ENCODE measurements around the gene KRTAP5-7. TPM values are rescaled to one million over a fixed set of nuclear protein-coding genes. Genes with fewer than 3 reads are reported as not detected.

KRTAP5-7 gene
- total and polyA plus RNA-seq, 2 of the 13 experiments (the other 11 are each of a cell fraction or from before 2014, with no cell fraction given) = 0.54 TPM; not detected in 1

- TF ChIP-seq ZNF33A (CRISPR knock-in tag; IDR thresholded peaks at IDR 0.05; ENCODE audit: borderline replicate concordance) = no peak
- no peak for TF ChIP-seq ZNF879 (CRISPR knock-in tag; IDR thresholded peaks at IDR 0.05)
- no peak for TF ChIP-seq ZNF513 (CRISPR knock-in tag; conservative IDR thresholded peaks at IDR 0.05)
Observed at GRCh38 chr11:71562120-71562519, 35.1 kb downstream of the KRTAP5-7 start (continued).

GRCh38 chr11:71563406-71563805 lies 36.3 kb downstream of the KRTAP5-7 start:
- DNase-seq (ENCODE audit: low spot score) = peak; percentile 58
- intact Hi-C loops (cut with micrococcal nuclease; ENCODE audit: unreplicated experiment) = no loop called here
- no peak overlapping the region for H3K27ac ChIP-seq (ENCODE audit: extremely low read length, insufficient read depth, low read length)
- H3K79me2 ChIP-seq (ENCODE audit: insufficient read depth, low read length) = no peaks in the 10 kb centered on the region
- ChIA-PET POLR2A (interaction anchor here (0.5 to 1.6 kb wide), 2 partner anchors 37 to 871 kb away, joined by 3 to 6 read pairs; partner anchors contain the start of genes CLPB and KRTAP5-7), CTCF (ENCODE audit: low intra/inter-chr PET ratio, low total read pairs) (interaction anchor here (0.6 kb wide), 1 partner anchor 80 kb away, joined by 3 read pairs; no protein-coding TSS in a partner anchor)
- no peaks in the 10 kb centered on the region for H4K20me1 ChIP-seq (ENCODE audit: insufficient read depth, low read length)
- H3K9me3 ChIP-seq (ENCODE audit: low read length) = no peaks in the 10 kb centered on the region
- FAIRE-seq = peak; percentile 72
- H3K27me3 ChIP-seq (ENCODE audit: control insufficient read depth in 1 of 2, insufficient read depth in 2 of 2, low read length in 2 of 2) = peaks cover 3 to 11% of the 10 kb centered on the region in 2 experiments; a peak in 2 of 5 replicates
- in situ Hi-C loops (cut with HindIII; ENCODE audit: extremely low pct_ligation_motif_present, low pct_unique_long_range_greater_than_20kb) = no loop called here
- H3K9ac ChIP-seq (ENCODE audit: insufficient read depth, low read depth, low read length) = no peak overlapping the region
- no peak overlapping the region for H3K4me3 ChIP-seq (replicated peaks in 1 of 3; ENCODE audit: insufficient read depth in 1 of 3, low read depth in 2 of 3, low read length in 3 of 3)
- no peak overlapping the region for H2AFZ ChIP-seq (ENCODE audit: low read length)
- H3K4me2 ChIP-seq (ENCODE audit: low read depth, low read length) = no peak overlapping the region
- 4% methylated on average over 8 of the region's 8 CpGs for WGBS (ENCODE audit: low lambda C conversion rate)
- H3K36me3 ChIP-seq (replicated peaks in 1 of 2; ENCODE audit: control insufficient read depth in 1 of 2, insufficient read depth in 2 of 2, low read length in 2 of 2) = no peaks in the 10 kb centered on the region
- ATAC-seq = peak; percentile 76
- H3K4me1 ChIP-seq (ENCODE audit: insufficient read depth, low read length) = peaks cover 42% of the 10 kb centered on the region
- BruUV-seq (replicated peaks) = no TSS peak
- 0 out of 2 replicates have a peak, but pooled peaks have one; percentile 25 for TF ChIP-seq HNF1B (CRISPR knock-in tag; IDR thresholded peaks at IDR 0.05)
- no peak for TF ChIP-seq NONO (IDR thresholded peaks at IDR 0.05)
- TF ChIP-seq NONO (CRISPR knock-in tag; conservative IDR thresholded peaks at IDR 0.05) = 0 out of 2 replicates have a peak, but pooled peaks have one; percentile 42
- no peak for TF ChIP-seq ZNF510 (CRISPR knock-in tag; IDR thresholded peaks at IDR 0.05; ENCODE audit: low read depth)
- no peak for TF ChIP-seq ZSCAN20 (CRISPR knock-in tag; IDR thresholded peaks at IDR 0.05; ENCODE audit: borderline replicate concordance)
- peak; percentile 46 for TF ChIP-seq TEAD3 (CRISPR knock-in tag; optimal IDR thresholded peaks at IDR 0.05; ENCODE audit: borderline replicate concordance)
- TF ChIP-seq EP300 (IDR thresholded peaks at IDR 0.05; ENCODE audit: low read depth in 2 of 2, low read length in 2 of 2) = no peak
- no peak for TF ChIP-seq EP300 (CRISPR knock-in tag; IDR thresholded peaks at IDR 0.05; ENCODE audit: borderline replicate concordance)
- TF ChIP-seq STAG1 (CRISPR knock-in tag; IDR thresholded peaks at IDR 0.05) = peak; percentile 87
- no peak for TF ChIP-seq ZNF33A (CRISPR knock-in tag; IDR thresholded peaks at IDR 0.05; ENCODE audit: borderline replicate concordance)
- no peak for TF ChIP-seq SOX6 (IDR thresholded peaks at IDR 0.05)
- TF ChIP-seq SOX6 (CRISPR knock-in tag; IDR thresholded peaks at IDR 0.05) = peak; percentile 20; the same call in 1 of the 2 replicates
- no peak for TF ChIP-seq ZNF567 (CRISPR knock-in tag; IDR thresholded peaks at IDR 0.05; ENCODE audit: borderline replicate concordance)
- no peak for TF ChIP-seq POGZ (CRISPR knock-in tag; IDR thresholded peaks at IDR 0.05)
- peak; percentile 46; the same call in 1 of the 2 replicates for TF ChIP-seq ZBTB38 (CRISPR knock-in tag; IDR thresholded peaks at IDR 0.05)
- TF ChIP-seq ZFP90 (CRISPR knock-in tag; IDR thresholded peaks at IDR 0.05; ENCODE audit: borderline replicate concordance) = no peak
- TF ChIP-seq ZNF180 (CRISPR knock-in tag; IDR thresholded peaks at IDR 0.05; ENCODE audit: borderline replicate concordance, low read depth) = no peak
- 0 out of 2 replicates have a peak, but pooled peaks have one; percentile 19 for TF ChIP-seq GATAD2A (CRISPR knock-in tag; IDR thresholded peaks at IDR 0.05)
- TF ChIP-seq SMC3 (IDR thresholded peaks at IDR 0.05; ENCODE audit: low read length) = peak; percentile 77
- 0 out of 2 replicates have a peak, but pooled peaks have one; percentile 37 for TF ChIP-seq MED1 (CRISPR knock-in tag; IDR thresholded peaks at IDR 0.05)
